Endothelial cell of umbilical vein (primary cell): Measurements from ENCODE around the gene F8. TPM values are rescaled to one million over a fixed set of nuclear protein-coding genes. Genes with fewer than 3 reads are reported as not detected.
A peak's percentile ranks its signal among the peaks of the same experiment; 100 is the strongest.

Source experiments
- BruUV-seq: library from RNA; stranded (reverse); fragments of 400-500 nt; replicated peaks from 2 replicates; lab custom pipeline; 2021; lab: Mats Ljungman, UMichigan
- CTCF ChIA-PET: fragments of 300-600, 350-600 bp; sonication (Branson Sonifier 250); formaldehyde crosslinking; loops from one replicate; lab custom pipeline; 2021; ENCODE audit warnings: antibody characterized with exemption, inconsistent platforms; lab: Charles Lee
- POLR2A ChIA-PET: fragments of 300-600, 350-600 bp; sonication (Branson Sonifier 250); formaldehyde crosslinking; loops from one replicate; lab custom pipeline; 2021; ENCODE audit warnings: antibody characterized with exemption, inconsistent platforms; lab: Charles Lee
- DNase-seq: peaks from one replicate; pipeline ENCODE4 v3.0.0-alpha.2; 2011; ENCODE audit warnings: low read depth, low spot score
- FAIRE-seq: peaks from 2 replicates; lab custom pipeline; 2011; peaks lifted over from hg19 to GRCh38; lab: Jason Lieb, UNC
- H2AFZ ChIP-seq: 2 replicates; pipeline ENCODE4 v1.6.0; 2012; ENCODE audit warnings: low read depth, low read length, control low read depth, inconsistent platforms
- H3K27ac ChIP-seq: 2 replicates; pipeline ENCODE4 v1.5.1; 2011; ENCODE audit warnings: low read depth, mild to moderate bottlenecking, control low read depth, low read length, moderate library complexity; ENCODE audit not compliant: insufficient read depth
- H3K27me3 ChIP-seq, 2 experiments: 2 replicates each; pipeline versions ENCODE4 v1.6.0 to v1.6.1; 2011; ENCODE audit warnings: low read length in 2 of 2, mixed read lengths in 1 of 2; ENCODE audit not compliant: control insufficient read depth in 2 of 2, insufficient read depth in 2 of 2
- H3K36me3 ChIP-seq, 2 experiments: 2 replicates in 1 of 2; 3 replicates in 1 of 2; pipeline ENCODE4 v1.5.1; 2011; ENCODE audit warnings: low read length in 2 of 2, mild to moderate bottlenecking in 1 of 2, moderate library complexity in 1 of 2; ENCODE audit not compliant: control insufficient read depth in 2 of 2, insufficient read depth in 2 of 2; ENCODE audit errors: extremely low read depth in 1 of 2
- H3K4me1 ChIP-seq: 3 replicates; pipeline ENCODE4 v1.5.1; 2011; ENCODE audit warnings: mild to moderate bottlenecking, low read length; ENCODE audit not compliant: control insufficient read depth, insufficient read depth; ENCODE audit errors: extremely low read depth
- H3K4me2 ChIP-seq: 2 replicates; pipeline ENCODE4 v1.6.1; 2011; ENCODE audit warnings: low read length, control low read depth, mixed read lengths; ENCODE audit not compliant: insufficient read depth
- H3K4me3 ChIP-seq, 3 experiments: fragments of 200-600 bp in 1 of 3; sonication (generic), shearing (Covaris generic) in 1 of 3; replicated peaks in 1 of 3; 2 replicates each; pipeline ENCODE4 v1.5.1; 2011 to 2016; ENCODE audit warnings: control low read depth in 3 of 3, low read length in 3 of 3, mild to moderate bottlenecking in 2 of 3, inconsistent platforms in 1 of 3, low read depth in 1 of 3, moderate library complexity in 1 of 3; ENCODE audit not compliant: insufficient read depth in 1 of 3
- H3K79me2 ChIP-seq: 2 replicates; pipeline ENCODE4 v1.6.0; 2012; ENCODE audit warnings: low read length, inconsistent platforms; ENCODE audit not compliant: control insufficient read depth, insufficient read depth
- H3K9ac ChIP-seq: replicated peaks from 2 replicates; pipeline ENCODE3; 2011; ENCODE audit warnings: low read length, control low read depth; ENCODE audit not compliant: insufficient read depth; ENCODE audit errors: extremely low read depth
- H3K9me1 ChIP-seq: replicated peaks from 3 replicates; pipeline ENCODE4 v1.6.0; 2011; ENCODE audit warnings: mild to moderate bottlenecking, low read length; ENCODE audit not compliant: control insufficient read depth, insufficient read depth; ENCODE audit errors: extremely low read depth
- H3K9me3 ChIP-seq: replicated peaks from 2 replicates; pipeline ENCODE4 v1.5.1; 2012; ENCODE audit warnings: low read length, inconsistent platforms; ENCODE audit not compliant: control insufficient read depth, insufficient read depth
- H4K20me1 ChIP-seq: replicated peaks from 2 replicates; pipeline ENCODE3; 2011; ENCODE audit warnings: mild to moderate bottlenecking, low read length; ENCODE audit not compliant: control insufficient read depth, insufficient read depth; ENCODE audit errors: extremely low read depth
- EZH2 ChIP-seq: IDR thresholded peaks from 2 replicates; pipeline ENCODE4 v1.6.1; 2012; ENCODE audit warnings: borderline replicate concordance, low read depth, mild to moderate bottlenecking, moderate library complexity, low read length, inconsistent platforms; ENCODE audit not compliant: severe bottlenecking
- FOS ChIP-seq: IDR thresholded peaks from 2 replicates; pipeline ENCODE4 v1.6.1; 2011; ENCODE audit warnings: mild to moderate bottlenecking, low read length, moderate library complexity, borderline replicate concordance; ENCODE audit not compliant: insufficient read depth
- GATA2 ChIP-seq: IDR thresholded peaks from 2 replicates; pipeline ENCODE4 v1.7.0; 2011; ENCODE audit warnings: low read depth, mild to moderate bottlenecking, moderate library complexity, mixed read lengths, low read length; ENCODE audit not compliant: insufficient read length, insufficient read depth
- JUN ChIP-seq: IDR thresholded peaks from 2 replicates; pipeline ENCODE4 v1.6.1; 2011; ENCODE audit warnings: borderline replicate concordance, low read depth; ENCODE audit not compliant: insufficient read length, insufficient read depth
- MAX ChIP-seq: IDR thresholded peaks from 2 replicates; pipeline ENCODE4 v1.6.1; 2011; ENCODE audit not compliant: insufficient read depth, insufficient read length
- MYC ChIP-seq: IDR thresholded peaks from one replicate; pipeline ENCODE4 v1.6.1; 2011; ENCODE audit warnings: mild to moderate bottlenecking, low read depth, low read length
- POLR2A ChIP-seq: IDR thresholded peaks from 2 replicates; pipeline ENCODE4 v1.6.1; 2012; ENCODE audit warnings: low read depth, mild to moderate bottlenecking, control low read depth, low read length
- POLR2AphosphoS5 ChIP-seq: IDR thresholded peaks from 2 replicates; pipeline ENCODE4 v1.6.1; 2012; ENCODE audit warnings: low read depth, mild to moderate bottlenecking, control low read depth, low read length, moderate library complexity; ENCODE audit not compliant: insufficient read depth
- dilution Hi-C: fragments of 300-500 bp; cut with MboI; formaldehyde crosslinking; loops from one replicate; pipeline ENCODE4 v1.15.0; 2019; ENCODE audit warnings: low sequenced_read_pairs; ENCODE audit not compliant: extremely low pct_ligation_motif_present
- intact Hi-C: fragments of 100-400 bp; cut with micrococcal nuclease; formaldehyde crosslinking; loops from one replicate; pipeline ENCODE4 v1.10.0; 2022
- polyA plus RNA-seq, 4 experiments: library from polyadenylated mRNA; depleted of rRNA in 3 of 4; stranded (reverse) in 3 of 4; unstranded in 1 of 4; fragments of >200 nt; gene quantifications; 2 replicates each; pipeline versions ENCODE4 v1.2.1 to v1.2.3, GENCODE V29; 2011 to 2012; ENCODE audit warnings: missing spikeins in 1 of 4
- total RNA-seq: library from RNA; stranded (reverse); gene quantifications from 2 replicates; pipeline ENCODE4 v1.2.3, GENCODE V29; 2021
- TF ChIP-seq, protein P1 (sequence below), 2 donors: IDR thresholded peaks; 1 replicate in 1 of 2; 2 replicates in 1 of 2; pipeline ENCODE4 v1.5.1; 2011; ENCODE audit warnings: low read length in 2 of 2, mild to moderate bottlenecking in 2 of 2, moderate library complexity in 2 of 2, control low read depth in 1 of 2, inconsistent platforms in 1 of 2, low read depth in 1 of 2; ENCODE audit not compliant: insufficient read depth in 1 of 2; ENCODE audit errors: extremely low read depth in 1 of 2

Gene F8
- total and polyA plus RNA-seq, 2 donors (not counting 3 experiments of a cell fraction or from before 2014, with no cell fraction given): 0.62 to 1.1 TPM

GRCh38 chrX:154815274-154815818 is 207.2 kb downstream of the F8 start:
- no peaks in the 10 kb centered on the region for H4K20me1 ChIP-seq
- no peak overlapping the region for H3K27ac ChIP-seq
- ChIA-PET POLR2A (no interaction called here), CTCF (no interaction called here)
- no peaks in the 10 kb centered on the region for H3K27me3 ChIP-seq
- FAIRE-seq: no peak
- TF ChIP-seq MYC: no peak
- no peak for TF ChIP-seq MAX
- no peak for TF ChIP-seq JUN
- TF ChIP-seq POLR2AphosphoS5: no peak
- TF ChIP-seq POLR2A: no peak
- no peak for TF ChIP-seq EZH2
- TF ChIP-seq, protein P1, sequence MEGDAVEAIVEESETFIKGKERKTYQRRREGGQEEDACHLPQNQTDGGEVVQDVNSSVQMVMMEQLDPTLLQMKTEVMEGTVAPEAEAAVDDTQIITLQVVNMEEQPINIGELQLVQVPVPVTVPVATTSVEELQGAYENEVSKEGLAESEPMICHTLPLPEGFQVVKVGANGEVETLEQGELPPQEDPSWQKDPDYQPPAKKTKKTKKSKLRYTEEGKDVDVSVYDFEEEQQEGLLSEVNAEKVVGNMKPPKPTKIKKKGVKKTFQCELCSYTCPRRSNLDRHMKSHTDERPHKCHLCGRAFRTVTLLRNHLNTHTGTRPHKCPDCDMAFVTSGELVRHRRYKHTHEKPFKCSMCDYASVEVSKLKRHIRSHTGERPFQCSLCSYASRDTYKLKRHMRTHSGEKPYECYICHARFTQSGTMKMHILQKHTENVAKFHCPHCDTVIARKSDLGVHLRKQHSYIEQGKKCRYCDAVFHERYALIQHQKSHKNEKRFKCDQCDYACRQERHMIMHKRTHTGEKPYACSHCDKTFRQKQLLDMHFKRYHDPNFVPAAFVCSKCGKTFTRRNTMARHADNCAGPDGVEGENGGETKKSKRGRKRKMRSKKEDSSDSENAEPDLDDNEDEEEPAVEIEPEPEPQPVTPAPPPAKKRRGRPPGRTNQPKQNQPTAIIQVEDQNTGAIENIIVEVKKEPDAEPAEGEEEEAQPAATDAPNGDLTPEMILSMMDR (IDR thresholded peaks at IDR 0.05; ENCODE audit: extremely low read depth in 1 of 2, insufficient read depth in 1 of 2, low read depth in 1 of 2, low read length in 2 of 2): no peak
- TF ChIP-seq FOS: no peak
- TF ChIP-seq GATA2: no peak
- H3K9me3 ChIP-seq: no peaks in the 10 kb centered on the region
- DNase-seq: peak; percentile 10
- H3K4me3 ChIP-seq: no peak overlapping the region
- no peak overlapping the region for H2AFZ ChIP-seq
- intact Hi-C loops: no loop called here
- no peak overlapping the region for H3K4me2 ChIP-seq
- dilution Hi-C loops: no loop called here
- no peaks in the 10 kb centered on the region for H3K4me1 ChIP-seq
- no peaks in the 10 kb centered on the region for H3K79me2 ChIP-seq
- H3K9me1 ChIP-seq: no peaks in the 10 kb centered on the region
- BruUV-seq: no TSS peak
- H3K36me3 ChIP-seq: no peaks in the 10 kb centered on the region
- no peak overlapping the region for H3K9ac ChIP-seq
